ENCODE results near the gene BRD2. TPM values are rescaled to one million over a fixed set of nuclear protein-coding genes. Genes with fewer than 3 reads are reported as not detected.
A peak's percentile ranks its signal among the peaks of the same experiment; 100 is the strongest.
"Not testable (repeated sequence)": the region's sequence is repeated elsewhere in the genome, so short reads cannot be mapped to it uniquely, and the experiment has no call there.

The BRD2 gene
- 10 to 100 TPM; 79.3 to 97.5 TPM for total RNA-seq
- long read RNA-seq, transcript BRD2-219 (9 exons, 2,338 nt): major isoform, 11 of 36 reads
- long read RNA-seq, partial matches to known transcripts: 18 of 36 reads
- long read RNA-seq, other reads (novel, unspliced or antisense): 7 of 36 reads

- DNase-seq (peak; percentile 96), ATAC-seq (peak; percentile 69 to 71)
- intact Hi-C loops (cut with DNase I): no loop called here
These were observed at the start of gene BRD2 for GRCh38 chr6:32968093-32968866. Gene BRD2, plus strand, starts transcription at chr6:32968594. Its CDS starts 4,305 bp downstream, at chr6:32972899.

- ATAC-seq (no peak), DNase-seq (no peak)
- intact Hi-C loops (cut with DNase I): no loop called here
These were observed 47.7 kb upstream of the BRD2 start for GRCh38 chr6:32920715-32921114.

- no peak for ATAC-seq
- DNase-seq: no peak
- intact Hi-C loops (cut with DNase I): no loop called here
These were observed 46.3 kb upstream of the BRD2 start for GRCh38 chr6:32922083-32922482.

GRCh38 chr6:32931211-32931610 lies 37.2 kb upstream of the BRD2 start:
- DNase-seq: no peak
- ATAC-seq: no peak
- intact Hi-C loops (cut with DNase I): loop anchor here in 1 of 2 donors (1.0 kb wide), 1 partner anchor 45 kb away; no protein-coding TSS in a partner anchor

- ATAC-seq: no peak
These were observed 36.1 kb upstream of the BRD2 start for GRCh38 chr6:32932132-32932868.

GRCh38 chr6:32933661-32934085 lies 34.7 kb upstream of the BRD2 start:
- ATAC-seq (peak; percentile 65 to 67), DNase-seq (peak; percentile 85)
- intact Hi-C loops (cut with DNase I): loop anchor here (1.0 to 2.0 kb wide), 2 partner anchors 51 to 54 kb away; no protein-coding TSS in a partner anchor

More at GRCh38 chr6:32932132-32932868, 36.1 kb upstream of the BRD2 start:
- no peak for DNase-seq
- intact Hi-C loops (cut with DNase I): loop anchor here in 1 of 2 donors (2.0 kb wide), 1 partner anchor 53 kb away; no protein-coding TSS in a partner anchor

GRCh38 chr6:32935551-32936238 lies 32.7 kb upstream of the BRD2 start:
- ATAC-seq (no peak), DNase-seq (no peak)
- intact Hi-C loops (cut with DNase I): no loop called here

- ATAC-seq (peak in 1 of 2 donors; percentile 26), DNase-seq (no peak)
- intact Hi-C loops (cut with DNase I): no loop called here
These were observed 31.9 kb upstream of the BRD2 start for GRCh38 chr6:32936239-32937152.

- no peak for DNase-seq
- intact Hi-C loops (cut with DNase I): no loop called here
- ATAC-seq: peak in 1 of 2 donors; percentile 58
These were observed 31.2 kb upstream of the BRD2 start for GRCh38 chr6:32937230-32937633.

GRCh38 chr6:32938494-32938893 lies 29.9 kb upstream of the BRD2 start:
- ATAC-seq (no peak), DNase-seq (no peak)
- intact Hi-C loops (cut with DNase I): no loop called here

- ATAC-seq: peak; percentile 92 to 95
- intact Hi-C loops (cut with DNase I): no loop called here
- DNase-seq: peak; percentile 30
These were observed 27.7 kb upstream of the BRD2 start, which contains the start of gene HLA-DMB for GRCh38 chr6:32940656-32941213. Gene HLA-DMB, minus strand, starts transcription at chr6:32941028. Its CDS starts 221 bp downstream, at chr6:32940807.

- intact Hi-C loops (cut with DNase I): no loop called here
- DNase-seq: no peak
- ATAC-seq: peak in 1 of 2 donors; percentile 51
These were observed 27.1 kb upstream of the BRD2 start for GRCh38 chr6:32941214-32941768.

GRCh38 chr6:32942555-32943123 lies 25.8 kb upstream of the BRD2 start:
- intact Hi-C loops (cut with DNase I); ATAC-seq; DNase-seq: not testable (repeated sequence)

- intact Hi-C loops (cut with DNase I): no loop called here
- DNase-seq: no peak
- ATAC-seq: peak; percentile 53 to 66
These were observed 24.3 kb upstream of the BRD2 start for GRCh38 chr6:32943864-32944649.

GRCh38 chr6:32945108-32945760 lies 23.2 kb upstream of the BRD2 start:
- intact Hi-C loops (cut with DNase I): no loop called here
- no peak for ATAC-seq
- no peak for DNase-seq

- ATAC-seq (no peak), DNase-seq (no peak)
- intact Hi-C loops (cut with DNase I): no loop called here
These were observed 22.4 kb upstream of the BRD2 start for GRCh38 chr6:32945953-32946352.

Measured in left cardiac atrium (tissue), 4 donors.